Measurements from ENCODE around the gene ZNF879.
A peak's percentile ranks its signal among the peaks of the same experiment; 100 is the strongest.

Gene ZNF879

GRCh38 chr5:179023528-179024189 is at the start of gene ZNF879:
TSS of gene ZNF879 (plus strand) at chr5:179023804. CDS start at chr5:179025005, 1,201 bp downstream.
- FAIRE-seq, result peak; percentile 92

GRCh38 chr5:178981381-178981780 is 42.2 kb upstream of the ZNF879 start:
- no peak for FAIRE-seq

- FAIRE-seq, result no peak
These were observed 40.7 kb upstream of the ZNF879 start for GRCh38 chr5:178982941-178983340.

GRCh38 chr5:178983728-178984127 is 39.9 kb upstream of the ZNF879 start:
- no peak for FAIRE-seq

- no peak for FAIRE-seq
These were observed 39.2 kb upstream of the ZNF879 start for GRCh38 chr5:178984145-178985072.

- FAIRE-seq, result no peak
These were observed 37.2 kb upstream of the ZNF879 start for GRCh38 chr5:178986326-178986960.

GRCh38 chr5:178988436-178989220 is 35.0 kb upstream of the ZNF879 start:
- FAIRE-seq, result no peak

GRCh38 chr5:178989311-178989710 is 34.3 kb upstream of the ZNF879 start:
- FAIRE-seq, result no peak

- FAIRE-seq, result no peak
These were observed 33.1 kb upstream of the ZNF879 start for GRCh38 chr5:178990491-178990890.

GRCh38 chr5:178991190-178992145 is 32.1 kb upstream of the ZNF879 start:
- FAIRE-seq, result no peak

GRCh38 chr5:178992291-178992895 is 31.2 kb upstream of the ZNF879 start:
- FAIRE-seq, result no peak

- no peak for FAIRE-seq
These were observed 30.3 kb upstream of the ZNF879 start for GRCh38 chr5:178993236-178993765.

- FAIRE-seq, result no peak
These were observed 29.5 kb upstream of the ZNF879 start for GRCh38 chr5:178993955-178994579.

- FAIRE-seq, result no peak
These were observed 28.8 kb upstream of the ZNF879 start, which contains the start of gene GRM6 for GRCh38 chr5:178994580-178995340. TSS of gene GRM6 (minus strand) at chr5:178995320. CDS start at chr5:178994944, 376 bp downstream.

GRCh38 chr5:178995341-178995690 is 28.3 kb upstream of the ZNF879 start:
- no peak for FAIRE-seq

GRCh38 chr5:178996156-178996555 is 27.4 kb upstream of the ZNF879 start:
- FAIRE-seq, result no peak

GRCh38 chr5:178997191-178997590 is 26.4 kb upstream of the ZNF879 start:
- FAIRE-seq, result no peak

GRCh38 chr5:178998441-178998840 is 25.2 kb upstream of the ZNF879 start:
- FAIRE-seq, result no peak

GRCh38 chr5:179006564-179006963 is 17.0 kb upstream of the ZNF879 start:
- FAIRE-seq, result no peak
